Measurements from ENCODE around the gene WNT5B.

The WNT5B gene

GRCh38 chr12:1643043-1643442 is 14.0 kb downstream of the WNT5B start:
- no peak overlapping the region for H3K4me3 ChIP-seq (ENCODE audit: low read depth, low read length)

GRCh38 chr12:1643905-1644533 is 15.0 kb downstream of the WNT5B start:
- H3K4me3 ChIP-seq (ENCODE audit: low read depth, low read length) = no peak overlapping the region
- no peak for TF ChIP-seq CTCF (IDR thresholded peaks at IDR 0.05; ENCODE audit: borderline replicate concordance, insufficient read depth, low read depth, low read length)

More at GRCh38 chr12:1643043-1643442, 14.0 kb downstream of the WNT5B start:
- TF ChIP-seq CTCF (IDR thresholded peaks at IDR 0.05; ENCODE audit: borderline replicate concordance, insufficient read depth, low read depth, low read length) = no peak

- TF ChIP-seq CTCF (IDR thresholded peaks at IDR 0.05; ENCODE audit: borderline replicate concordance, insufficient read depth, low read depth, low read length) = no peak
- H3K4me3 ChIP-seq (ENCODE audit: low read depth, low read length) = no peak overlapping the region
These were observed 15.8 kb downstream of the WNT5B start for GRCh38 chr12:1644534-1645438.

- H3K4me3 ChIP-seq (ENCODE audit: low read depth, low read length) = no peak overlapping the region
- no peak for TF ChIP-seq CTCF (IDR thresholded peaks at IDR 0.05; ENCODE audit: borderline replicate concordance, insufficient read depth, low read depth, low read length)
These were observed 16.8 kb downstream of the WNT5B start for GRCh38 chr12:1645819-1646218.

GRCh38 chr12:1646569-1647284 is 17.7 kb downstream of the WNT5B start:
- H3K4me3 ChIP-seq (ENCODE audit: low read depth, low read length) = no peak overlapping the region
- TF ChIP-seq CTCF (IDR thresholded peaks at IDR 0.05; ENCODE audit: borderline replicate concordance, insufficient read depth, low read depth, low read length) = no peak

GRCh38 chr12:1647285-1647669 is 18.2 kb downstream of the WNT5B start:
- no peak overlapping the region for H3K4me3 ChIP-seq (ENCODE audit: low read depth, low read length)
- TF ChIP-seq CTCF (IDR thresholded peaks at IDR 0.05; ENCODE audit: borderline replicate concordance, insufficient read depth, low read depth, low read length) = no peak

Measured in GM12875 (cell line).